Ovary (tissue), 9 donors: Measurements from ENCODE around the gene SLC25A25. TPM values are rescaled to one million over a fixed set of nuclear protein-coding genes. Genes with fewer than 3 reads are reported as not detected.

Experiments
- DNase-seq, 5 donors: peaks; one replicate each; pipeline ENCODE4 v3.0.0-alpha.2; 2019 to 2020
- H3K27ac ChIP-seq, 2 donors: fragments of 200-600 bp; one replicate each; pipeline versions ENCODE4 v1.5.1 to v1.8.0; 2019 to 2022
- H3K27me3 ChIP-seq: fragments of 200-600 bp; one replicate; pipeline ENCODE4 v1.8.0; 2022
- H3K36me3 ChIP-seq: fragments of 200-600 bp; sonication (generic); one replicate; pipeline ENCODE4 v1.5.1; 2019
- H3K4me1 ChIP-seq: one replicate; pipeline ENCODE4 v1.8.1; 2013; ENCODE audit warnings: mild to moderate bottlenecking, moderate library complexity; ENCODE audit not compliant: insufficient read depth
- H3K4me3 ChIP-seq: fragments of 200-600 bp; sonication (generic); one replicate; pipeline ENCODE4 v1.5.1; 2017
- H3K9me3 ChIP-seq, 2 donors: fragments of 200-600 bp in 1 of 2; sonication (generic) in 1 of 2; one replicate each; pipeline versions ENCODE4 v1.5.1 to v1.8.1; 2013 to 2019; ENCODE audit warnings: mild to moderate bottlenecking in 1 of 2, moderate library complexity in 1 of 2
- EP300 ChIP-seq: sonication (generic); formaldehyde crosslinking; IDR thresholded peaks from one replicate; pipeline ENCODE4 v1.6.1; 2017; ENCODE audit warnings: antibody characterized with exemption
- POLR2A ChIP-seq: fragments of 450-650 bp; IDR thresholded peaks from one replicate; pipeline ENCODE4 v1.6.1; 2017; ENCODE audit warnings: antibody characterized with exemption, mild to moderate bottlenecking, moderate library complexity
- WGBS, 3 donors: extraction: QIAGEN DNeasy Blood & Tissue Kit in 1 of 3; methylation state at CpG; one replicate each; pipeline versions ENCODE4 v1.1.5 to v1.1.7; 2013 to 2017; 5-methylcytosine and 5-hydroxymethylcytosine counted together
- intact Hi-C, 4 donors: fragments of 100-400 bp; cut with DNase I; formaldehyde crosslinking; loops; one replicate each; pipeline versions ENCODE4 v1.11.0 to v1.15.1; 2022 to 2023
- polyA plus RNA-seq, 2 donors: library from polyadenylated mRNA; stranded (reverse); fragments of 200-250 nt in 1 of 2; fragments of 350-450 nt in 1 of 2; fragmentation: Illumina TruSeq in 1 of 2; extraction: RNeasy Lipid Tissue Mini Kit (QIAGEN cat#74804) in 1 of 2; gene quantifications; one replicate each; pipeline ENCODE4 v1.2.3, GENCODE V29; 2013 to 2014
- total RNA-seq, 7 donors: library from RNA; depleted of rRNA in 2 of 7; stranded (reverse); fragments of >200 nt in 2 of 7; fragmentation: NEBNext Ultra II Directional in 3 of 7; extraction: Animal tissue kit (Norgen Biotek cat#: 25700) in 3 of 7; gene quantifications; one replicate each; pipeline versions ENCODE4 v1.1.0 to v1.2.4, GENCODE V29; 2016 to 2023
- TF ChIP-seq, protein P1 (sequence below), 3 donors: fragments of 450-650 bp in 2 of 3; fragments of 200-600 bp in 1 of 3; IDR thresholded peaks; one replicate each; pipeline versions ENCODE4 v1.5.1 to v1.8.0; 2016 to 2022; ENCODE audit warnings: antibody characterized with exemption in 3 of 3, mild to moderate bottlenecking in 1 of 3
- donor health status: DM: no; HTN: no; CAD: no; lungs with moderate emphysema.
- donor health status: DM: no; HTN: no; CAD: no.
- donor health status: Bipolar disorder and iron deficiency.
- donor health status: DM: yes; HTN: yes; CAD: no.
- donor health status: DM: no; HTN: no; CAD: no.
- donor health status: DM: yes; HTN: yes; CAD: no.

SLC25A25 gene
- total and polyA plus RNA-seq, 9 donors: 23.4 to 90.1 (median 39.8) TPM

DNA sequence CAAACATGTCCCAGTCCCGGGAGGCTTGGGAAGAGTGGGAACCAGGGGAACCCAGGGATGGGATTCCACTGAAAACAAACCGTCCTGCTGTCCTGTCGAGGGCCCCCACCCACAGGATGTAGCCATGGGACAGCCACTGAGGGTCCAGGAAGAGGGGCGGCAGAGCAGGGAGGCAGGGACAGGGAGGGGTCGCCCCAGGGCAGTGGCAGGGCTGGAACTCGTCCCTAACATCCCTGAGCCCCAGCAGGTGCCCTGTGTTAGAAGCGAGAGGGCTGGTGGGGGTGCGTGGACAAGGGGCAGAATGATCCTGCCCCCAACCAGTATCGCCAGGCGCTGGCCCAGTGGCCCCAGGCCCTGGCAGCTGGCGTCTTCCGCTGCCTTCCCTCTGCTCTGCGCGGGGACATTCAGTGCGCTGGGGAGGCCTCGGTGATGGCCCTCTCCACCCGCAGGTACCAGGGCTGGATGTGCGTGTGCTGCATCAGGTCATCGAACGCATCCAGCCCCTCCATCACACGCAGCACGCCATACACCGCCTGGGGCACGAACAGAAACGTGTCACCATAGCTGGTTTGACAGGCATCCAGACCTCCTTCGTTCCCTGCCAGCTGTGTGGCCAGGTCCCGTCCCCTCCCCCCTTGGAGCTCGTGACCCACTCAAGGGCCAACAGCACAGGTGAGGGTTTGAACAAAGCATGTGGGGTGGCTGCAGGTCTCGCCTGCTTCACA, 52.9 kb downstream of the SLC25A25 start:
- Histone ChIP-seq H3K4me1 (peaks cover 4% of the 10 kb centered on the region), H3K36me3 (no peaks in the 10 kb centered on the region)
- intact Hi-C loops: no loop called here

DNA sequence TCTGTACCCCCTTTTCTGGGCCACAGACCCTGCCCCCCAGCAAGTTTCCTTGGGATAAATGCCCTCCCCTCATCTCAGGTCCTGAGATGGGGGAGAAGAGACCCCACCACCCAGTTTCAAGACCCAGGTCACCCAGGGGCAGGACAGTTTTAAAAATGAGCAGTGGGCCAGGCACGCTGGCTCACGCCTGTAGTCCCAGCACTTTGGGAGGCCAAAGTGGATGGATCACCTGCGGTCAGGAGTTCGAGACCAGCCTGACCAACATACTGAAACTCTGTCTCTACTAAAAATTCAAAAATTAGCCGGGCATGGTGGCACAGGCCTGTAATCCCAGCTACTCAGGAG, 53.4 kb downstream of the SLC25A25 start:
- Histone ChIP-seq H3K36me3 (no peaks in the 10 kb centered on the region), H3K4me3 (no peak overlapping the region), H3K27ac (no peak overlapping the region), H3K9me3 (no peaks in the 10 kb centered on the region), H3K4me1 (peaks cover 8% of the 10 kb centered on the region), H3K27me3 (no peaks in the 10 kb centered on the region)
- TF ChIP-seq EP300 (no peak), POLR2A (no peak)
- TF ChIP-seq, protein P1, sequence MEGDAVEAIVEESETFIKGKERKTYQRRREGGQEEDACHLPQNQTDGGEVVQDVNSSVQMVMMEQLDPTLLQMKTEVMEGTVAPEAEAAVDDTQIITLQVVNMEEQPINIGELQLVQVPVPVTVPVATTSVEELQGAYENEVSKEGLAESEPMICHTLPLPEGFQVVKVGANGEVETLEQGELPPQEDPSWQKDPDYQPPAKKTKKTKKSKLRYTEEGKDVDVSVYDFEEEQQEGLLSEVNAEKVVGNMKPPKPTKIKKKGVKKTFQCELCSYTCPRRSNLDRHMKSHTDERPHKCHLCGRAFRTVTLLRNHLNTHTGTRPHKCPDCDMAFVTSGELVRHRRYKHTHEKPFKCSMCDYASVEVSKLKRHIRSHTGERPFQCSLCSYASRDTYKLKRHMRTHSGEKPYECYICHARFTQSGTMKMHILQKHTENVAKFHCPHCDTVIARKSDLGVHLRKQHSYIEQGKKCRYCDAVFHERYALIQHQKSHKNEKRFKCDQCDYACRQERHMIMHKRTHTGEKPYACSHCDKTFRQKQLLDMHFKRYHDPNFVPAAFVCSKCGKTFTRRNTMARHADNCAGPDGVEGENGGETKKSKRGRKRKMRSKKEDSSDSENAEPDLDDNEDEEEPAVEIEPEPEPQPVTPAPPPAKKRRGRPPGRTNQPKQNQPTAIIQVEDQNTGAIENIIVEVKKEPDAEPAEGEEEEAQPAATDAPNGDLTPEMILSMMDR (IDR thresholded peaks at IDR 0.05): no peak
- intact Hi-C loops: no loop called here
- WGBS, 3 donors: 90 to 94% (median 94%) methylated on average over 5 of the region's 5 CpGs
- peak in 1 of 5 donors; percentile 12 for DNase-seq

More for the DNA sequence above, 52.9 kb downstream of the SLC25A25 start:
- Histone ChIP-seq H3K27ac (no peak overlapping the region), H3K4me3 (no peak overlapping the region), H3K27me3 (no peaks in the 10 kb centered on the region), H3K9me3 (no peaks in the 10 kb centered on the region)
- 78 to 81% (median 81%) methylated on average over 29 of the region's 29 CpGs for WGBS, 3 donors
- TF ChIP-seq POLR2A: no peak
- TF ChIP-seq EP300: no peak
- TF ChIP-seq, protein P1 (IDR thresholded peaks at IDR 0.05): no peak
- peak in 3 of 5 donors; percentile 17 to 34 (median 30) for DNase-seq

DNA sequence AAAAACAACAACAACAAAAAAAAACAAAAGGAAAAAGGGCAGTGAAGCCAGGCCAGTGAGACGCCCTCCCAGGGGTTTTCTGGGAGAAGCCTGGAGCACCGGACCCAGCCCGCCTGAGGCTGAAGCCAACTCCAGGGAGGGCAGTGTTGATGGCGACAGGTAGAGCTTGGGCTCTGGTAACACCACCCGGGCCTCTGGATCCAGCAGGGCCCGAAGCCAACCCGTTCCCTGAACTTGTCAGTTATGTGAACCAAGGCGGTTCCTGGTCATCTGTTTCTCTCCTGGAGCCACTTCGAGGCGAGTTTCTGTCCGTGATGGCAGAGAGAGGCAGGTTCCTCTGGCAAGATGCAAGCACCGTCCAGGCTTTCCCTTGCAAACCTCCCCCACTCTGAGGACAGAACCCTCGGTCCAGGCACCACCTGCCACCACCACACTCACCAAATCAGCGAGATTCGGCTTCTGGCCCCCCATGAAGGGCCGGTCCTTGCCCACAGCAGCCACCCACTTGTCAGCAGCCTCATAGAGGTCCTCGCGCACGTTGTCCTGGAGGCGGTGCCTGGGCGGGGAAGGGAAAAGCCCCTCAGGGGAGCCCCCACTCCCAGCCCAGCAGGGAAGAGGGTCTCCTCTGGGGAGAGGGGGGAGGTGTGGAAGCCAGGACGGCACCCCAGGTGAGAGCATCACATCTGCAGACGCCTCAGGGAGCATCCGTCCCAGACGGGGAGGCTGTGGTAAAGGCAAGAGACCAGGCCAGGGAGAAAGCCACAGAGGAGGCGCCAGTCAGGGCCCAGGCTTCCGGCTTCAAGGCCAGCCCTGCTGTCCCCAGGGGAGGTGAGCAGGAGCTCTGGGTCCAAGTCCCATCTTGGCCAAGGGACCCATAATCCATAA, 54.1 kb downstream of the SLC25A25 start:
- H3K36me3 ChIP-seq: no peaks in the 10 kb centered on the region
- intact Hi-C loops: no loop called here
- 82 to 90% (median 84%) methylated on average over 27 of the region's 27 CpGs for WGBS, 3 donors

DNA sequence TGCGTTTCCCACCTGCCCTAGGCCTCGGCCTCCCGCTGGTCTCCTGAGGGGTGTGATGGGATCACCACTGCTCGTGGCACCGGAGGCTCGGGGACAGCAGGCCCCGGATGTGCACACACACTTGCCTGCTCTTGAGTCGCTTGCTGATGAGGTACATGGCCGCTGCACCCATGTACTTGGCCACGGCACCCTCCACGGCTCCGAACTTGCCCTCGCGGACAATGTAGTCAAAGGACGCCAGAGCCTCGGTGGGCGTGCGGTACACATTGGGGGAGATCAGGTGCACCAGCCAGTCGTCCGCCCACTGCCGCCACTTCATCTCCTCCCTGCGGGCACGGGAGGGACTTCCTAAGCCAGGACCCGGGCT, 54.8 kb downstream of the SLC25A25 start:
- 90 to 92% (median 90%) methylated on average over 24 of the region's 24 CpGs for WGBS, 3 donors
- TF ChIP-seq EP300 (no peak), POLR2A (no peak)
- TF ChIP-seq, protein P1 (IDR thresholded peaks at IDR 0.05): no peak
- H3K4me1 ChIP-seq: peaks cover 6% of the 10 kb centered on the region
- peak in 2 of 5 donors; percentile 31 to 36 for DNase-seq
- no peak overlapping the region for H3K4me3 ChIP-seq
- no peaks in the 10 kb centered on the region for H3K36me3 ChIP-seq
- intact Hi-C loops: no loop called here
- H3K27ac ChIP-seq: no peak overlapping the region
- no peaks in the 10 kb centered on the region for H3K9me3 ChIP-seq
- H3K27me3 ChIP-seq: no peaks in the 10 kb centered on the region

More for the DNA sequence above, 54.1 kb downstream of the SLC25A25 start:
- Histone ChIP-seq H3K4me3 (no peak overlapping the region), H3K27me3 (no peaks in the 10 kb centered on the region), H3K9me3 (no peaks in the 10 kb centered on the region), H3K4me1 (peaks cover 8% of the 10 kb centered on the region), H3K27ac (no peak overlapping the region)
- TF ChIP-seq POLR2A (no peak), EP300 (no peak)
- TF ChIP-seq, protein P1 (IDR thresholded peaks at IDR 0.05): no peak
- DNase-seq: peak in 2 of 5 donors; percentile 25 to 36
